GM19438 (cell line): ENCODE results near the gene TPST2.

Experiments used
- ATAC-seq: cut with Tn5 transposase; IDR thresholded peaks from one replicate; pipeline ENCODE4 v1.9.1; 2021; ENCODE audit warnings: low read depth; ENCODE audit not compliant: unreplicated experiment

The TPST2 gene

GRCh38 chr22:26508148-26508547 is 81.8 kb downstream of the TPST2 start:
- ATAC-seq, result no peak

GRCh38 chr22:26503758-26504157 is 86.2 kb downstream of the TPST2 start:
- no peak for ATAC-seq

GRCh38 chr22:26502688-26503561 is 87.0 kb downstream of the TPST2 start:
- ATAC-seq, result no peak

DNA sequence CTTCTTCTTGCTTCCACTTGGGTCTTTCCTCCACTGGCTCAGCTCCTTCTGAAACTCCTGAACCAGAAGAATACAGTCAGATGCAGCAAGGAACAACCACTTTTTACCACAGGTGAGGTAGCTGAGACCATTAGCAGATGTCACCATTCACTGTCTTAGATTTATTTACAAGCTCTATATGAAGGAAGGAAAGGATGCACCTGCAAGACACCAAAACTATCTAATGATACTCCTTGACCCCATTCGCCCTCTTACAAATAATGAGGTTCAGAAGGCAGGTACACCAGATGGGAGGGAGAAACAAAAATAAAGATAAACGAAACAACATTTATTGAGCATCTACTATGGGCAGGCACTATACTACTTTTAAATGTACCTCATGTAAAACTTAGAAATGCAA is 87.9 kb downstream of the TPST2 start:
- ATAC-seq, result no peak

- ATAC-seq, result no peak
These were observed 90.7 kb downstream of the TPST2 start for GRCh38 chr22:26499188-26499703.

DNA sequence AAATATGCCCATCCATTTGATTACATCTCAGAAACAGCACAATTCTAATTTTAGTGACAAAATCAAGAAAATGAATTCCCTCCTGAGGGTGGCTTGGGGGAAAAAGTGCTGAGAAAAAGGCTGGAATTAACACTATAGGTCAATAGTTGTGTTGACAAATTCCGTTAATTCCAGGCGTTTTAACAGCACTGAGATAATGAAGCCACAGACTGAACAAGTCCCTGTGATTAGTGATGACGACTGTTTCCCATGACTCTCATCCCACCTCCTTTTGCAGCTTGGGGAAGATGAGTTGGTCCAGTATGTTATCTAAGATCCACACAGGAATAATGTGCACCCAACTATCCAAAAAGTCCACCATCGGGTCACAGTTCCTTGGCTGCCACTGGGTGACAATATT is 93.5 kb downstream of the TPST2 start:
- ATAC-seq, result no peak

- ATAC-seq, result no peak
These were observed 95.4 kb downstream of the TPST2 start for GRCh38 chr22:26494506-26494905.

DNA sequence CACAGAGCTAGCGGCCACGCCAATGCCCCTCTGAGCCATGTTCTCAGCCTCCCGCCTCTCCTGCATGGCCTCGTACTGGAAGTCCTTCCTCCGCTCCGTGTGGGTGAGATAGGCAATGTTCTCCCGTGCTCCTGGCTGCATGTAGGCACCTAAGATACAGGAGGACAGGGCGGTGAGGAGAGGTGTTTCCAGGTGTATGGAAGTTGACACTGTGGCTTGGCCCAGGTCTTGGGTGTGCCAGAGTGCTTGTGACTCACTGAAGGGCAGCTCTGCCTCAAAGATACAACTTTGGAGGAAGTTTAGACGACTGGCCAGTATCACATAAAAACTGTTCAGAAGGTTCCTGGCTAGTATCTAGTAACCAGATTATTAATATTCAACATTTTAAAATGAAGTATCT is 97.7 kb downstream of the TPST2 start:
- no peak for ATAC-seq

DNA sequence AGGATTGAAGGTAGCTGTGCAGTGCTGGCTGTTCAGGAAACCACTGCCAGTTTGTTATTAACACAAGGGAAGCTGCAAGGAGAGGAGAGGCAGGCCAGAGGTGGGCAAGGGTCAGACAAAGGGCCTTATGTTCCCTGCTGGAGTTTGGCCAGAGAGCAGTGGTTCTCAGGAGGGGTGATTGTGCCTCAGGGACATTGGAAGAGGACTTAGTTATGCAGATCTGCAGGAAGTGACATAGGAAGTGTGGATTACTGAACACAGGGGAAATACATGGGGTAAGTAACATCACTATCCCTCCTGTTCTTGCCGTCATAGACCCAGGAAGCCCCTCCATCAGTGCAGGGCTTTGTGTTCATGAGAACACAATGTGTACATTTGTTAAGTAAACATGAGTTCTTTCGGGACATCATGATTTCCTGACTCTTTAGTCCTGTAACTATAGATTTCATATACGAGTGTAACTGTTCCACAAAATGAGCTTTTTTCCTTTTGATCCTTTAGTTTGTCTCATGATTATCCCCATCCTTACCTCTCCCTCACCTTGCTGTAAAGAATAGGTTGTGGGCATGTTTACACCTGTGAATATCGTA is 100.4 kb downstream of the TPST2 start:
- ATAC-seq, result no peak

GRCh38 chr22:26487996-26488395 is 101.9 kb downstream of the TPST2 start:
- ATAC-seq, result no peak

GRCh38 chr22:26486394-26486793 is 103.5 kb downstream of the TPST2 start:
- no peak for ATAC-seq

DNA sequence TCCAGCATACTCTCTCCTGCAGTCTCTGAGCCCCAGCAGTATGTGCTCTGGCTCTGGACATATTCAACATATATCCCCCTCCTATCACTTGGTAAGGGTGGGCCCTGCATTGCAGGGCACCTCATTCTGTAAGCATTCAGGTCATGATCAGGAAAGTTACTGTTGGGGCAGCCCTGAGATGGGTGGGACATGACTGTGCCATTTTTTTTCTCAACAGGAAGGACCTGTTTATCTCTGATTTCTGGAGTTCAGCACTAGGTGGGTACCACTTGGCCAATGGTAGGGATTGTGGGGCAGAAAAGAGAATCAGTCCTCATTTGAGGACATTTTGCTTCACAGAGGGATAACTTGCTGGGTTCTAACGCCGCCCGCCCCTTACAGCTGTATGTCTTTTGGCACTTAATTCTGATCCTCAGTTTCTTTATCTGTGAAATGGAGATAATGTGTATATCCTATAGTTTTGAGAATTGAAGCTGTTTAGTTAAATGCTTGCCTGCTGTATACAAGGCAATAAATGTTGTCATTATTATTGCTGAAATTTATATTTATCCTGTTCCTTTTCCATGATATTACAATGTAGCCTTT is 104.0 kb downstream of the TPST2 start:
- ATAC-seq, result no peak

GRCh38 chr22:26485013-26485412 is 104.9 kb downstream of the TPST2 start:
- no peak for ATAC-seq

- no peak for ATAC-seq
These were observed 105.6 kb downstream of the TPST2 start for GRCh38 chr22:26484360-26484706.

- peak; percentile 60 for ATAC-seq
These were observed 106.2 kb downstream of the TPST2 start, which contains the start of the genes HPS4 and SRRD for GRCh38 chr22:26483439-26484359. TSS of gene HPS4 (minus strand) at chr22:26483783. CDS start at chr22:26481762, 2,021 bp downstream. TSS of gene SRRD (plus strand) at chr22:26483877. CDS start at chr22:26483891, 14 bp downstream.

DNA sequence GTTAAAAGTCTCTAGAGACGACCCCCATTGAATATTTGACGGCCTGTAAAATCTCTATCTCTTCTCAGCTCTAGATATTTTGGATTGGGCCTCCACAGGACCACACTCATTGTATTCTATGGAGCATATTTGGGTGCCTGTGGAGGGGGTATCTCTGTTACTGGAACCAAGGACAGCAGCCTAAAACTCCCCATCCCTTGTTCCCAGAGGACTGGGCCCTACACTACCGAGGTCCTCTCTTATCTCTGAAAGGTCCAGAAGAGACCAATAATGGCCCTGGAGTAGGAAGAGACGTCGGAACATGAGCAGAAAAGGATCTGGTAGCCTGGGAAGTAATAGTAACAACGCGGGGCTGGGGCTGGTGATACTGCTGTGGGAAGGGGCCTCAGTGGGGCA is 106.9 kb downstream of the TPST2 start:
- ATAC-seq, result no peak

- ATAC-seq, result no peak
These were observed 107.8 kb downstream of the TPST2 start for GRCh38 chr22:26482161-26482560.

DNA sequence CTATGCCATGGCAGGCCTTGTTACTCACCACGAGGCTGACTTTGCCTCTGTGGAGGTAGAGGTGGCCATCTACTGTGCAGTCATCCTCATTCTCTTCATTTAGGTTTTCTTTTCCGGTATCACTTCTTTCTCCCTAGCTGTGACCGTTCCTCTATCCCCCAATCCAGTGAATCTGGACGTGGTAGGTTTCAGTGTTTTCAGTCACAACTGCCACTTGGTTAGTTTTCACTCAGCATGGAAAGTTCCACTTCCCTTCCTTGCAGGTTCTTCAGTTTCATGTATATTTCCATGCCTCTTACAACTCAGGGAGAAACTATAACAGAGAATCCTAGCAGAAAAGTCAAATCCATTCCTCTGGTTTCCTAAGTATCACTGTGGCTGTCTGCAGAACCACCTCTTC is 108.2 kb downstream of the TPST2 start:
- ATAC-seq, result no peak

DNA sequence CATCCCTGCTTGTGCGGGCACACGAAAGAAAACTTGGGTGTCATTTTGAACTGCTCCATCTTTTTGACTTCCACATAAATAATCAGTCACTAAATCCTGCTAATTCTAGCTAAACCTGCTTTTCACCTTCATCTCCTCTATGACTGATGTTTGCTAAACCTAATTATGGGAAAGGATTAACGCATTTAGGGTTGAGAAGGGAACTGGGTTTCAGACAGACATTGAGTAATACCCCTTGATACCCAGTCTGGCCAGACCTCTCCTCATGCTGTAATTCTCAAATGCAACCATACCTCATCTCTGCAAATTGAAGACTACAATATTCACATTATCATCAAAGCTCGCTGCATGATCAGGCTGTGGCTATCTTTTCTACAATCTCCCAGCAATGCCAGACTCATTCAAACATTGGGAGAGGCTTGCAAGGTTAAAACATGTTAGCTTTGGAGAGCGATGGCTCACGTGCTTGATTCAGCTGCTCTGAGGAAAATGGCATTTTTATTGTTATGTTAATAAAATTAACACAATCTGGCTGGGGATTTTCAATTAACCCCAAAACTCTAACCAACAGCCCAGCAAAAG is 108.7 kb downstream of the TPST2 start:
- no peak for ATAC-seq

DNA sequence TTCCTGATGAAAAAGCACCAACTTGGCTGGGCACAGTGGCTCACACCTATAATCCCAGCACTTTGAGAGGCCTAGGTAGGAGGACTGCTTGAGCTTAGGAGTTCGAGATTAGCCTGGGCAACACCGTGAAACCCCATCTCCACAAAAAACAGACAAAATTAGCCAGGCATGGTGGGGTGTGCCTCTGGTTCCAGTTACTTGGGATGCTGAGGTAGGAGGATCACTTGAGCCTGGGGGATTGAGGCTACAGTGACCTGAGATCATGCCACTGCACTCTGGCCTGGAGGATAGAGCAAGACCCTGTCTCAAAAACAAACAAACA is 109.4 kb downstream of the TPST2 start:
- ATAC-seq, result no peak
